ENCODE measurements around the gene HAUS6.
A peak's percentile ranks its signal among the peaks of the same experiment; 100 is the strongest.

DNA sequence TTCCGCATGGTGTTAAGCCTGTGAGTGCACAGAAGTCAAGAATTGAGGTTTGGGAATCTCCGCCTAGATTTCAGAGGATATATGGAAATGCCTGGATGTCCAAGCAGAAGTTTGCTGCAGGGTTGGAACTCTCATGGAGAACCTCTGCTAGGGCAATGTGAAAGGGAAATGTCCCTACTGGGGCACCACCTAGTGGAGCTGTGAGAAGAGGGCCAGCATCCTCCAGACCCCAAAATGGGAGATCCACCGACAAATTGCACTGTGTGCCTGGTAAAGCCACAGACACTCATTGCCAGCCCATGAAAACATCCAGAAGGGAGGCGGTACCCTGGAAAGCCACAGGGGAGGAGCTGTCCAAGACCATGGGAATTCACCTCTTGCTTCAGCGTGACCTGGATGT lies 66.1 kb downstream of the HAUS6 start:
- TF ChIP-seq, protein P1, sequence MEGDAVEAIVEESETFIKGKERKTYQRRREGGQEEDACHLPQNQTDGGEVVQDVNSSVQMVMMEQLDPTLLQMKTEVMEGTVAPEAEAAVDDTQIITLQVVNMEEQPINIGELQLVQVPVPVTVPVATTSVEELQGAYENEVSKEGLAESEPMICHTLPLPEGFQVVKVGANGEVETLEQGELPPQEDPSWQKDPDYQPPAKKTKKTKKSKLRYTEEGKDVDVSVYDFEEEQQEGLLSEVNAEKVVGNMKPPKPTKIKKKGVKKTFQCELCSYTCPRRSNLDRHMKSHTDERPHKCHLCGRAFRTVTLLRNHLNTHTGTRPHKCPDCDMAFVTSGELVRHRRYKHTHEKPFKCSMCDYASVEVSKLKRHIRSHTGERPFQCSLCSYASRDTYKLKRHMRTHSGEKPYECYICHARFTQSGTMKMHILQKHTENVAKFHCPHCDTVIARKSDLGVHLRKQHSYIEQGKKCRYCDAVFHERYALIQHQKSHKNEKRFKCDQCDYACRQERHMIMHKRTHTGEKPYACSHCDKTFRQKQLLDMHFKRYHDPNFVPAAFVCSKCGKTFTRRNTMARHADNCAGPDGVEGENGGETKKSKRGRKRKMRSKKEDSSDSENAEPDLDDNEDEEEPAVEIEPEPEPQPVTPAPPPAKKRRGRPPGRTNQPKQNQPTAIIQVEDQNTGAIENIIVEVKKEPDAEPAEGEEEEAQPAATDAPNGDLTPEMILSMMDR (IDR thresholded peaks at IDR 0.05; ENCODE audit: low read depth, low read length), result peak; percentile 44
- TF ChIP-seq MYC (IDR thresholded peaks at IDR 0.05; ENCODE audit: low read depth, low read length) (no peak), POLR2A (IDR thresholded peaks at IDR 0.05; ENCODE audit: extremely low read depth, insufficient read length) (no peak), MAX (IDR thresholded peaks at IDR 0.05; ENCODE audit: low read depth, low read length) (no peak)
